ENCODE results near the gene EME1. TPM values are rescaled to one million over a fixed set of nuclear protein-coding genes. Genes with fewer than 3 reads are reported as not detected.

Gene EME1
- total and polyA plus RNA-seq, 2 experiments from 2014 or later, result 14.4 to 15.9 TPM

GRCh38 chr17:50326831-50327364 is 46.1 kb upstream of the EME1 start:
- DNase-seq (ENCODE audit: low spot score) (no peak), ATAC-seq (no peak)
- peaks cover 6% of the 10 kb centered on the region for H3K27me3 Mint-ChIP-seq (ENCODE audit: insufficient read depth, low read depth, poor library complexity)
- H3K4me1 Mint-ChIP-seq, result no peaks in the 10 kb centered on the region; the same call in 2 of the 3 replicates
- no peak overlapping the region for H3K27ac Mint-ChIP-seq
- no peaks in the 10 kb centered on the region for H3K36me3 Mint-ChIP-seq (ENCODE audit: low read depth)
- Histone ChIP-seq H2AFZ (no peak overlapping the region; the same call in 1 of the 2 replicates), H3K27me3 (ENCODE audit: insufficient read depth) (no peaks in the 10 kb centered on the region), H3K36me3 (ENCODE audit: insufficient read depth) (no peaks in the 10 kb centered on the region), H3K27ac (ENCODE audit: low read depth) (no peak overlapping the region), H3K4me2 (no peak overlapping the region), H3K4me3 (no peak overlapping the region), H4K20me1 (replicated peaks; ENCODE audit: insufficient read depth) (no peaks in the 10 kb centered on the region), H3K9me2 (ENCODE audit: insufficient read depth) (no peaks in the 10 kb centered on the region), H3K79me2 (replicated peaks; ENCODE audit: insufficient read depth) (no peaks in the 10 kb centered on the region), H3F3A (replicated peaks; ENCODE audit: low read depth) (no peaks in the 10 kb centered on the region), H3K4me1 (ENCODE audit: insufficient read depth) (no peaks in the 10 kb centered on the region)
- TF ChIP-seq POLR2AphosphoS5 (IDR thresholded peaks at IDR 0.05; ENCODE audit: low read depth), result no peak
- TF ChIP-seq NANOG (IDR thresholded peaks at IDR 0.05; ENCODE audit: borderline replicate concordance), result no peak
- TF ChIP-seq ETS1 (IDR thresholded peaks at IDR 0.05), result no peak
- TF ChIP-seq ZNF462 (CRISPR knock-in tag; IDR thresholded peaks at IDR 0.05), result no peak
- no peak for TF ChIP-seq ZNF114 (CRISPR knock-in tag; IDR thresholded peaks at IDR 0.05)
- TF ChIP-seq REST (IDR thresholded peaks at IDR 0.05; ENCODE audit: unreplicated experiment), result no peak
- TF ChIP-seq JUNB (IDR thresholded peaks at IDR 0.05; ENCODE audit: unreplicated experiment), result no peak
- TF ChIP-seq STAT1 (IDR thresholded peaks at IDR 0.05; ENCODE audit: unreplicated experiment), result no peak
- TF ChIP-seq CTCF (conservative IDR thresholded peaks at IDR 0.05; ENCODE audit: low read depth in 2 of 2), result no peak
- TF ChIP-seq EZH2phosphoT487 (IDR thresholded peaks at IDR 0.05; ENCODE audit: unreplicated experiment), result no peak
- no peak for TF ChIP-seq ZNF331 (CRISPR knock-in tag; IDR thresholded peaks at IDR 0.05; ENCODE audit: low read depth)
- no peak for TF ChIP-seq EZH2 (IDR thresholded peaks at IDR 0.05; ENCODE audit: low read depth, unreplicated experiment)
- no peak for TF ChIP-seq CREB1 (CRISPR knock-in tag; IDR thresholded peaks at IDR 0.05; ENCODE audit: low read depth)
- no peaks in the 10 kb centered on the region; the same call in 2 of the 3 replicates for H3K9me3 Mint-ChIP-seq
- no peak overlapping the region for H3K4me3 Mint-ChIP-seq
